DMS153 treated with DMSO at 0.1 percent for 48 hours (cell line): ENCODE measurements around the gene AUTS2.
A peak's percentile ranks its signal among the peaks of the same experiment; 100 is the strongest.

ENCODE experiments used
- DNase-seq: peaks from one replicate; lab custom pipeline; 2025; ENCODE audit not compliant: unreplicated experiment; lab: John Stamatoyannopoulos, UW

Gene AUTS2

DNA sequence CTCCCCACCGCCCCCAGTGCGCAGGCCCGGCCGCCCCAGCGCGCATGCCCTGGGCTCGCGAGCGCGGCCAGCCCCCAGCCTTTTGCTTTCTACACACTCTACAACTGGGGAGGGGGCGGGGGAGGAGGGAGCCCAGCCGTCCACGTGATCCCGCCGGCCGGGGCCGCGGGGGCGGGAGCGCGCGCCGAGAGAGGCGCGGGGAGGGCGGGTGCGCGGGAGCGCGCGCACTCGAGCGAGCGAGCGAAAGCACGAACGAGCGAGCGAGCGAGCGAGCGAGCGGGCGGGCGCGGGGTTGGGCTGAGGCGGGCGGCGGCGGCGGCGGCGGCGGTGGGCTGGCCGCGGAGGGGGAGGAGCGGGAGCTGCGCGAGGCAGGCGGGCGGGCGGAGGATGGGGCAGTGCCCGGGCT is at the start of gene AUTS2:
Gene AUTS2, plus strand, starts transcription at position 395 of the 406 bp plus-strand sequence. CDS start 1,179 bp downstream, outside the sequence.
- peak; percentile 85 for DNase-seq

GRCh38 chr7:69550991-69551390 is 47.3 kb upstream of the AUTS2 start:
- DNase-seq: no peak

GRCh38 chr7:69553190-69553589 is 45.1 kb upstream of the AUTS2 start:
- DNase-seq: no peak

GRCh38 chr7:69561266-69561960 is 36.9 kb upstream of the AUTS2 start:
- DNase-seq: no peak

DNA sequence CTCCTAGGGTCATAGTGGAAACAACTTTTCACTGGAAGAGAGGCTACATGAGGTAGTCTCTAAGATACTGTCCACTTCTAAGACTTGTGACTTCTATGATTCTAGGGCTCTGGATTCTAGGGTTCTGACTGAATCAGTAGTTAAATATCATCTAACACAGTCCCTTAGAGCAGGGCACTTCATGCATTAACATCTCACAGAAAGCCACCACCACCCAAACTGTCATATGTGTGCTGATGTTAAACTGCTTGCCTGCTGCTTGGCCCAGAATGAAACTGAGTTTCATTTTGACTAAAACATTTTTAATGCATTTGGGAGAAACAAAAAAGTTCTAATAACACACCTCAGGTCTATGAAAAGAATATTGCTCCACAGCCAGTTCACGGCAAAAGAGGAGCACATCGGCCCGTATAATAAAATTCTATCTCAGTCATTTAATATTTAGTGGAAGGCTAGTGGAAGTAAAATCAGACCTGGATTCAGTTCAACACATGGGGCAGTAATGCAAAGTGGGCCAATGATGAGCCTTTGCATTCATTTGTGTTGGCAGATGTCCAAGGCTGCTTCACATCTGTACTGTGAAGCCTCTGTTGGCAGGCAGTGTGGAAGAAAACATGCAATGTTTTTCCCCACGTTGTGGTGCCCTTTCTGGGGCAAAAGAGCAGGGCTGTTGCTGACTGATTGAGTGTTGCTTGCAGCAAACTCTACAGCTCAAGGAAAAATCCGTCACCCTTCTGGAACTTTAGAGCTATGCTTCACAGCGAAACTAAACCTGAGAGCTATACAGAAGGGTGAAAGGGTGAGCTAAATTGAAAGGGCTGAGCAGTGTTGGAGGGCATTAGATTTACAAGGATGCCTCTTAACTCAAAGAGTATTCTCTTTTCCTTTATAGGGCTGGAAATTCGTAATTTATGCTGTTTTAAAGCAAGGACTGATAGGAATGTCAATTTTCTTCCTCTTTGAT is 33.5 kb upstream of the AUTS2 start:
- peak; percentile 48 for DNase-seq

- DNase-seq: no peak
Measured at GRCh38 chr7:69567800-69568199, 30.5 kb upstream of the AUTS2 start.

- no peak for DNase-seq
Measured at GRCh38 chr7:69568266-69568665, 30.0 kb upstream of the AUTS2 start.

GRCh38 chr7:69575651-69576050 is 22.6 kb upstream of the AUTS2 start:
- DNase-seq: no peak

GRCh38 chr7:69577221-69577620 is 21.1 kb upstream of the AUTS2 start:
- no peak for DNase-seq

GRCh38 chr7:69585169-69585568 is 13.1 kb upstream of the AUTS2 start:
- no peak for DNase-seq

DNA sequence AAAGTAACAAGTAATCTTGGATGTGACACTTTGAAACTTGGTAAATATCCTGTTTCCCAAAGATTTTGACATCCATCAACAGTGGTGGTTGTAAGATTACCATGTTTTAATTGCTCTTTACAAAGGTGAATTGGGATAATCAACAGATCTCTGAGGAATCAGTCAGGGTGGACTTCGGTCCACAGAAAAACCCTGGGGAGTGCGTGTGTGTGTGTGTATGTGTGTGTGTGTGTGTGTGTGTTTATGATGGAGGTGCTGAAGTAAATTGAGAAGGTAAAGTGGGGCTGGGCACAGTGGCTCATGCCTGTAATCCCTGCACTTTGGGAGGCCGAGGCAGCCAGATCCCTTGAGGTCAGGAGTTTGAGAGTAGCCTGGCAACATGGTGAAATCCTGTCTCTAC is 12.0 kb upstream of the AUTS2 start:
- DNase-seq: no peak

DNA sequence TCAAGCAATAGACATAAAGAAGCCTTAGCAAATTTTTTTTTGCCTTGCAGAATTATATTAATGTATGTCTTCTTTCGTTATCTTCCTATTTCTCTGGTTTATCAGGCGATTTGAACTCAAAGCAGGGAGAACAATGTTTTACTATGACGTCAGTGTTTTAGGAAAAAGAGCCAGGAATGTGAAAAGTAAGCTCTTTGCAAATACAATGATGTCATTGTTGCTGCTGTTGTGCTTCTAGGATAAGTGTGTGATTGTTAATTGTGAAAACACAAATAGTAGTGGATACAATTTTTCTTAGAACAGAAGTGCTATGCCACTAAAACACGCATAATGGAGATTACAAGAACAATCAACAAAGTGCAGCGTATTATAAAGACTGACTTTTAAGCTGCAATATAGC is 9.5 kb upstream of the AUTS2 start:
- DNase-seq: no peak

DNA sequence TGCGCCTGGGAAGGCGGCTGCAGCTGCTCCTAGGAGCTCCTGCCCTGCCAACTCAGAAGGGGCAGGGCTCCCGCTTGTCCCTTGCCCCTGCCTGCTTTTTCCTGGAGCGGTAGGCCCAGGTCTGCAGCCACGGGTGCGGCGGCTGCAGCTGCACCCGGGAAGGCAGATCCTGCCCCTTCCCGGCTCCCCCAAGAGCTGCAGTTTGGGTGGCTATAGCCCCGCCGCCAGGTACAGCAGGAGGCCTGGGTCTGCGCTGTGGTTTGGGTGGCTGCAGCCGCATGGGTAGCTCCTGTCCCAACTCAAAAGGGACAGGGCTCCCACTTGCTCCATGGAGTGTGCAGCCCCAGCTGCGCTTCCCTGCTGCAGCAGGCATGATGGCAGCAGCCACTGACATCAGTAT is 6.5 kb upstream of the AUTS2 start:
- DNase-seq: no peak

DNA sequence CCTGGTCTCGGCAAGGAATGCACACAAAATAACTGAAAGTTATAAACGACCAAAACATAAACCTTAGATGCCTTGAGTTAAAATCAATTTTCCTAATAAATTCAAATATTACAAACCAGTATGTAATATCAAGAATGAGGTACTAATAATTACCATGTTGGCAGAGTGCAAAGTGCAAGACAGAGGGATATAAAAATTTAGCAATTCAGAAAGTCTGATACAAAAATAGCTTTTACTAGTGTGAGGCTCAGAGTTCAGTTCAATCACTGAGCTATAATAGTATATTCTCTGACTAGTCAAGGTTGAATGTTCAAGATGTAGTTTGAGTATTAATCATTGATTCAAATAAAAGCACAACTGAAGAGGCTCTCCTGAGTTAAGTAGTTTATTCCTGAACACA is 4.8 kb upstream of the AUTS2 start:
- DNase-seq: no peak

- no peak for DNase-seq
Measured at GRCh38 chr7:69595415-69595814, 2.9 kb upstream of the AUTS2 start.

GRCh38 chr7:69596056-69596455 is 2.2 kb upstream of the AUTS2 start:
- no peak for DNase-seq

DNA sequence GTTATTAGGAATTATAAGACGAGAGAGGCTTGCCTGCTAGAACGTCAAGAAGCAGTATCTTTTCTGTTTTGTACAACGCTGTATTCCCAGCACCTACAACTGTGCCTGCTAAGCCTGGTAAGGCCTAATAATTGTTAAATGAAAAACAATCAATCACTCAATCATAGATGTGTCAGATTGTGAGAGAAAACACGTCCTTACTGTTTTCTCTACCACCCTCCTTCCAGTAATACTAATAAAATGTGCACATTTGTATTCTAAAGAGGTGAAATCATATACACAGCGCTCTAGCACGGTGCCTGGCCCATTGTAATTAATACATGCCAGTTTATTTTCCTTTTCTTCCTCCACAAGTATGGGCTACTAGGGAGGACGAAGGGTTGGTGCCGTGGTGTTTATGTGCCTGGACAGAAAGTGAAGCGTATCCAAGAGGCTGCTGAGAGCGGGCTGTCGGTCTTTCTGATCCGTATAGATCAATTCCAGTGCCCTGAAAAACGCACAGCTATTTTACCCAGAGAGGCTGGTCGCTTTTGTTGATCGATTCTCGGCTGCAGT is 1.5 kb upstream of the AUTS2 start:
- DNase-seq: no peak

- DNase-seq: no peak
Measured at GRCh38 chr7:69597278-69598076, 798 bp upstream of the AUTS2 start.

DNA sequence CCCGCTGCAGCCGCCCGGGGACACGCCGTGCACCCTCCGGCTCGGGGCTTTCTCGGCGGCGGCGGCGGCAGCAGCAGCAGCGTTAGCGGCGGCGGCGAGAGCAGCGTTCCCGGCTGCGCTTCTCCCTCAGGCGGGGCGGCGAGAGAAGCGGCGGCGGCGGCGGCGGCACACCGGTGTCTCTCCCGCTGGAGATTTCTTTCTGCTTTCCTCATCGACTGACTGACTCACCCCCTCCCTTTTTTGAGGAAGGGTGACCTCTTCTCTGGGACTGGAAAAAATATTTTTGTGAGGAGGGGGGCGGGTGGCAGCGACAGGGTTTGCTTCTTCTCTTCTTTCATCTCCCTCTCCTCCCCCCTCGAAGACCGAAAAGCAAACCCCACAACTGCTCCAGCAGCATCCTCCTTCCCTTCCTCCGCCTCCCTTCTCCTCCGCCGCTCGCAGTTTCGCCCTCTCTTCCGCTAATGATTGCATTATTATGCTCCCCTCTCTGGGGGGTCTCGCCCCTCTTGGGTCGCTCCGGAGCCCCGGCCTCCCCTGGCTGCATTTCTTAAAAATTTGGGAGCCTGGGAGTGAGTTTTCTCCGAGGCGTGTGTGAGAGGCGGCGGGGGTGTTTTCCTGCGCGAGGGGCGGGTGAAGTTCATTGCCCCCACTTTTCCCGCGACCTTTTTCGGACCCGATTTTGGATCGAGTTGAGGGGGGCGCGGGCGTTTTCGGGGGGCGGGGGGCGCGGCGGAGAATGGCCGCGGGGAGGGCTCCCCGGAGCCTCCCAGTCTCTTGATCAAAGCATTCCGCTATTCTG is 411 bp downstream of the AUTS2 start:
- peak; percentile 85 for DNase-seq

DNA sequence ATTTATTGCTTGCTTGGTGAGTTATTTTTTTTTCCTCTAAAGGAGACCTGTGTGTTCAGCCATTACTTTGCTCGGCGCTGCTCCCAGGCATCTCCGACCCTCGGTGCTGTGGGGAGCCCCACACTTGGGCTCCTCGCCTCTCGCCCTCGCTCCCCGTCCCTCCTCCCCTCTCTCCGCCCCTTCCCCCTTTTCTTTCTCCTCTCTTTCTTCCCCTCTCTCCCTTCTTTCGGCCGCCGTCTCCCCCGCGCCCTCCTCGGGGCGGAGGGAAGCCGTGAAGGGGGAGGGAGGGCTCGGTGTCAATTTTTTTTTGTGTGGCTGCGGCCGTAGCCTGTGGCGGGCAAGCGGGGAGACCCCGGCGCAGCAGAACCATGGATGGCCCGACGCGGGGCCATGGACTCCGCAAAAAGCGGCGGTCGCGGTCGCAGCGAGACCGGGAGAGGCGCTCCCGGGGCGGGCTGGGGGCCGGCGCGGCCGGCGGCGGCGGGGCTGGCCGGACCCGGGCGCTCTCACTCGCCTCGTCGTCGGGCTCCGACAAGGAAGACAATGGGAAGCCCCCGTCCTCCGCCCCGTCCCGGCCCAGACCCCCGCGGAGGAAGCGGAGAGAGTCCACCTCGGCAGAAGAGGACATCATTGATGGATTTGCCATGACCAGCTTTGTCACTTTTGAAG is 1.1 kb downstream of the AUTS2 start:
- no peak for DNase-seq
